ENCODE results near the gene BANK1.

The BANK1 gene

GRCh38 chr4:102036619-102037376, 246.3 kb downstream of the BANK1 start:
- DNase-seq, result peak; percentile 20

- no peak for DNase-seq
Measured at GRCh38 chr4:102037566-102037965, 247.0 kb downstream of the BANK1 start.

GRCh38 chr4:102042871-102043802, 252.6 kb downstream of the BANK1 start:
- DNase-seq, result no peak

- DNase-seq, result no peak
Measured at GRCh38 chr4:102047616-102048015, 257.1 kb downstream of the BANK1 start.

DNA sequence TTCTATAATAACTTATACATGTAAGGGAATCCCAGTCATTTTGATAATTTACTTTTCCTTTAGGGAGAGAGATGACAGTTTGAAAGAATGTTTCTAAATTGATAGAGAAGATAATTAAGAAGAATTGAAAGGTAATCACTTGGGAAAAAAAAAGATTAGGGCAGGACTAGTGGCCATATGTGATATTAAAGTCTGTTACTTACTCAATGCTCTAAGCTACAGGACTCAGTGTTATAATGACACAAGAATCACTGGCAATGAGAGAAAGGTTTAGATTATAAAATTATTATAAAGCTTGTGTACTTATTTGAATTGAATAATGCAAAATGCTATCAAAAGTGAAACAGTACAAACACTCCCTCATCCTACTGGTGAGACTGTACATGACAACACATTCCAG, 265.3 kb downstream of the BANK1 start:
- DNase-seq, result no peak

DNA sequence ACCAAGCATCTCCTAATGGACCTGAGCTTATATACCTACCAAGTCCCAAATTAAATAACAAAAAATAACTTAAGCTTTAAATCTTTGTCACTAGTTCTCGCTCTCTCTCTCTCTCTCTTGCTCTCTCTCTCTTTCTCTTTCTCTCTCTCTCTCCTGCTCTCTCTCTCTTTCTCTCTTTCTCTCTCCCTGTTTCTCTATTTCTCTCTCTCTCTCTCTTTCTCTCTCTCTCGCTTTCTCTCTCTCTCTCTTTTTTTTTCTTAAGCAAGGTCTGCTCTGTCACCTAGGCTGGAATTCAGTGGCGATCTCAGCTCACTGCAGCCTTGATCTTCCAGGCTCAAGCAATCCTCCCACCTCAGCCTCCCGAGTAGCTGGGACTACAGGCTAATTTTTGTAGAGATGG, 266.6 kb downstream of the BANK1 start:
- DNase-seq, result no peak

- DNase-seq, result no peak
Measured at GRCh38 chr4:102061133-102061532, 270.6 kb downstream of the BANK1 start.

DNA sequence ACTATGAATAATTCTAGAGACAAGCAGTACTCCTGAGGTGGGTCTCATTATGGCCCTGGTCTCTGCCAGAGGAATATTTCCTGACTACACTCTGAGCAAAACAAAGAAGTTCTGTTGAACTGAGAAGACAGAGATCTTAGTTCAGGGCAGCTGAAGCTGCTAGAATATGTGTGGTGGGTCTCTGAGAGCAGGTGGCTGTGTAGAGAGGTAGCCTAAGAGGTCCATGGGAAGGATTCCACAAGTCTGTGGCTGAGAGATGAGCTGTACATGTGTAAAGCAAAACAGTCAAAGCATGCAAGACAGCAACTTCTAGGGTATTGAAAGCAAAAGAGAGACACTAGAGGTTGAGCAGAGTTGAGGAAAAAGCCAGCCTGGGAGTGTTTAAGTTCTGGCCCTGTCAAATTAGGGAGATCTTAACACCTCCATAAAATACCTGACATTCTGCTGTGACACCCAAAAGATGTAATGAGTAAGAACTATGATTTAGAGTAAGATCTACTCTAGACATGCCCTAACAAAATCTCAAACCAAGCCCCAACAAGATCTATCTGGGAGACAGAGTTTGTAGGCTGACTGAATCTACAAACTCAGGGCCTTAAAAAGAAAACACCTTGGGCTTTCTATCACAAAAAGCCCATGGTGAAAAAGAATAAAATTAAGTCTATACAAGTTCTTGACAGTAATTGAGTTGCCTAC, 274.4 kb downstream of the BANK1 start:
- DNase-seq, result no peak

- no peak for DNase-seq
Measured at GRCh38 chr4:102076622-102077021, 286.1 kb downstream of the BANK1 start.

DNA sequence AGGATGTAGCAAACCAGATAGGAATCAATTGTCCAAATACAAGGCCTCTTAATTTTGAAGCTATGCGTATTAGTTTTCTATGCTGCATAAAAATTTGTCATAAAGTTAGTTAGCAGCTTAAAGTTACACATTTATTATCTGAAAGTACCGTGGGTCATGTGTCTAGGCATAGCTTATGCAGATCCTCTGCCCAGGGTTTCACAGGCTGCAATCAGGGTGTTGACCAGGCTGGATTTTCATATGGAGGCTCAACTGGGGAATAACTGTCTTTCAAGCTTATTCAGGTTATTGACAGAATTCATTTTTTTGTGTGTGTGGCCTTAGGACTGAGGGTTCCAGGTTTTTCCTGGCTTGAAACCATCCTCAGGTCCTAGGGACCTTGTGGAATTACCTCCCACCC, 289.7 kb downstream of the BANK1 start:
- no peak for DNase-seq

GRCh38 chr4:102089850-102090621, 299.5 kb downstream of the BANK1 start:
- no peak for DNase-seq

- DNase-seq, result no peak
Measured at GRCh38 chr4:102091656-102092055, 301.1 kb downstream of the BANK1 start.

DNA sequence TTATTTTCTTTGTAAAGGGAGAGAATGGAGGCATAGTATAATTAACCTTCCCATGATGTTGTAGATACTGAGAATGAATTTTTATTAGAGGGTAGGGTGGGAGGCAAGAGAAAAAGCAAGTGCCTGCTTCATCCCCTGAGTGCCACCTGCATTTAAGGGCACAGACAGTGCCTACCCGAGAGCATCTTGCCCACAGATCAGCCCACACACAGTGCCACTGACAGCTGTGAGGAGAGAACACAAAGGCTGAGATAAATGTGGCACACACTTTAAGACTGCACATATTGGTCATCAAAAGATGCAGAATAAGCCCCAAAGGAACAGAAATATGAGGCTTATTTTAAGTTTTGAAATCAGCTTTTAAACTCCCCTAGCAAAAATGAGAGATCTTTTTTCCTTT, 304.0 kb downstream of the BANK1 start:
- DNase-seq, result no peak

DNA sequence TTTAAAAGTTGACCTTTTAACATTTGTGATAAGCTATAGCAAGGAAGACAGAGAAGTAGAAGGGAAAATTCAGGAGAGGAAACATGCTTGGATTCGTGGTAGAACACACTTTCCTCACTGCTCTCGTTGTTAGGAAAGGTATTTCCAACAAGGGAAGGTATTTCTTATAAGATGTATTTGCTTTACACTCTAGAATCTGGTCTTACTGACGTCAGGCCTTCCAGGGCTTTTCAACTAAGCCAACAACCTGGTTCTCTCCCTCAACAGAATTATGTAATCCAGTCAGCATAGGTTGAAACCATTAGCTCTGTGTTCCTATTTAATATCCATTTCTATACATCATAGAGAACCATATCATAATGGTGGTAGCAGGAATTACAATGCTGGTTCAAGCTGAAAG, 312.8 kb downstream of the BANK1 start:
- DNase-seq, result no peak

DNA sequence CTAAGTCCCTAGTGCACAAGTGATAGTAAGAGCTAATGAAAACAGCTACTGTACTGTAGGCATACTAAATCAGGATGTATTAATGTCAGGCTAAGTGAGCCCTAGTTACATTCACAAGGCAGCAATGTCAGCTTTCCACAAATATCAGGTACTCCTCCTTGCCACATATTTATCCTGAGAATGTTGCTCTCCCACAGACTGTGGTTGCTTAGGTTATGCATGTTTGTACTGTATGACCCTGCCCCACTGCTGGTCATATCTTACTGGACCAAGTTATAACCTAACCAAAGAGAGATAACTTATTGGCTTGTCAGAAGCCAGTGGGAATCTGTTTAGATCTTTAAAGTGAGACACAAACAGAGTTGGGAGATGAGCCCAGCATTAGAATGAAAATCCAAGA, 313.7 kb downstream of the BANK1 start:
- no peak for DNase-seq

- no peak for DNase-seq
Measured at GRCh38 chr4:102105983-102106382, 315.5 kb downstream of the BANK1 start.

DNA sequence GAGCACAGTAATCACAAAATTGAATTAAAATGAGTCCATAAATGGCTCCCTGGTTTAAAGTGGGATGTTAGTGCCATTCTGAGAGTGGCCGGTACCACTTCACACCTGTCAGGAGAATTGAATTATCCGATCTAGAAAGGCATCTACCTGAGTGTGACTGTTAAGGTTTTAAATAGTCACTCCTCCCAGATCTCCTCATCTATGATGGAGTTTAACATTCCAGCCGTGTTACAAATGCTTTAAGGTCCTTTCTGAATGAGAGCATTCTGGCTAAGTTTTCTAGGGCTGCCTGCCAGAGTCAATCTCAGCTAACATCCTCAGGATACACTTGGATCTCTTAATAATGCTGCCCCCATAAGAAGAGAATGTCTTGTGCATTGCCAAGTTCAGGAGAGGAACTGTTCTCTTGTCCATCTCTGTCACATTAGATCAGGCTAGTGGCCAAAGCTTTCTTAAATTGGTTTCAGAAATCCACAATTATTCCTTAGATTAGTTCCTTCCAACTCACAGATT, 323.6 kb downstream of the BANK1 start:
- no peak for DNase-seq

- DNase-seq, result no peak
Measured at GRCh38 chr4:102116121-102116520, 325.6 kb downstream of the BANK1 start.

- DNase-seq, result no peak
Measured at GRCh38 chr4:102120846-102121245, 330.3 kb downstream of the BANK1 start.

All from NCI-H1092 (cell line).